ENCODE measurements around the gene TMTC2.

TMTC2 gene

GRCh38 chr12:82725741-82726140 is 39.0 kb downstream of the TMTC2 start:
- POLR2A ChIA-PET = no interaction called here

GRCh38 chr12:82727886-82728285 is 41.2 kb downstream of the TMTC2 start:
- 100% methylated on average over 2 of the region's 2 CpGs for WGBS (ENCODE audit: insufficient coverage)
- no peaks in the 10 kb centered on the region for H3K9me3 ChIP-seq (ENCODE audit: control extremely low read depth in 1 of 5, control insufficient read depth in 4 of 5, insufficient read depth in 2 of 5, low read depth in 1 of 5, low read length in 4 of 5)
- H3K36me3 ChIP-seq (ENCODE audit: control insufficient read depth in 4 of 4, insufficient read depth in 4 of 4, low read length in 3 of 4) = no peaks in the 10 kb centered on the region
- H3K27me3 ChIP-seq (replicated peaks in 2 of 5; ENCODE audit: control insufficient read depth in 4 of 5, insufficient read depth in 5 of 5, low read length in 4 of 5) = no peaks in the 10 kb centered on the region
- H3K4me3 ChIP-seq (ENCODE audit: control insufficient read depth in 1 of 7, extremely low read depth in 1 of 7, insufficient read depth in 4 of 7, low read depth in 2 of 7, low read length in 6 of 7) = no peak overlapping the region
- ChIA-PET CTCF (no interaction called here), POLR2A (no interaction called here)
- H3K27ac ChIP-seq (ENCODE audit: insufficient read depth in 1 of 2, low read depth in 1 of 2, low read length in 2 of 2, poor library complexity in 1 of 2, severe bottlenecking in 2 of 2) = no peak overlapping the region
- no peak for DNase-seq
- no peaks in the 10 kb centered on the region for H3K4me1 ChIP-seq (ENCODE audit: control extremely low read depth in 1 of 4, control insufficient read depth in 4 of 4, insufficient read depth in 4 of 4, low read length in 3 of 4)

More at GRCh38 chr12:82725741-82726140, 39.0 kb downstream of the TMTC2 start:
- Histone ChIP-seq H3K36me3 (ENCODE audit: control insufficient read depth in 4 of 4, insufficient read depth in 4 of 4, low read length in 3 of 4) (no peaks in the 10 kb centered on the region), H3K4me1 (ENCODE audit: control extremely low read depth in 1 of 4, control insufficient read depth in 4 of 4, insufficient read depth in 4 of 4, low read length in 3 of 4) (no peaks in the 10 kb centered on the region), H3K27ac (ENCODE audit: insufficient read depth in 1 of 2, low read depth in 1 of 2, low read length in 2 of 2, poor library complexity in 1 of 2, severe bottlenecking in 2 of 2) (no peak overlapping the region), H3K27me3 (replicated peaks in 2 of 5; ENCODE audit: control insufficient read depth in 4 of 5, insufficient read depth in 5 of 5, low read length in 4 of 5) (no peaks in the 10 kb centered on the region), H3K4me3 (ENCODE audit: control insufficient read depth in 1 of 7, extremely low read depth in 1 of 7, insufficient read depth in 4 of 7, low read depth in 2 of 7, low read length in 6 of 7) (no peak overlapping the region), H3K9me3 (ENCODE audit: control extremely low read depth in 1 of 5, control insufficient read depth in 4 of 5, insufficient read depth in 2 of 5, low read depth in 1 of 5, low read length in 4 of 5) (no peaks in the 10 kb centered on the region)
- no peak for DNase-seq
- 88% methylated on average over 1 of the region's 1 CpG for WGBS (ENCODE audit: insufficient coverage)
- CTCF ChIA-PET = no interaction called here

- Histone ChIP-seq H3K27me3 (replicated peaks in 2 of 5; ENCODE audit: control insufficient read depth in 4 of 5, insufficient read depth in 5 of 5, low read length in 4 of 5) (no peaks in the 10 kb centered on the region), H3K9me3 (ENCODE audit: control extremely low read depth in 1 of 5, control insufficient read depth in 4 of 5, insufficient read depth in 2 of 5, low read depth in 1 of 5, low read length in 4 of 5) (no peaks in the 10 kb centered on the region), H3K36me3 (ENCODE audit: control insufficient read depth in 4 of 4, insufficient read depth in 4 of 4, low read length in 3 of 4) (no peaks in the 10 kb centered on the region), H3K4me1 (ENCODE audit: control extremely low read depth in 1 of 4, control insufficient read depth in 4 of 4, insufficient read depth in 4 of 4, low read length in 3 of 4) (no peaks in the 10 kb centered on the region), H3K4me3 (ENCODE audit: control insufficient read depth in 1 of 7, extremely low read depth in 1 of 7, insufficient read depth in 4 of 7, low read depth in 2 of 7, low read length in 6 of 7) (no peak overlapping the region), H3K27ac (ENCODE audit: insufficient read depth in 1 of 2, low read depth in 1 of 2, low read length in 2 of 2, poor library complexity in 1 of 2, severe bottlenecking in 2 of 2) (no peak overlapping the region)
- no peak for DNase-seq
- 98% methylated on average over 18 of the region's 22 CpGs for WGBS (ENCODE audit: insufficient coverage)
- POLR2A ChIA-PET = no interaction called here
- CTCF ChIA-PET = interaction anchor here (0.9 kb wide), 1 partner anchor 43 kb away, joined by 4 read pairs; the partner anchor contains the start of gene TMTC2
Measured at GRCh38 chr12:82728710-82729109, 42.0 kb downstream of the TMTC2 start.

GRCh38 chr12:82730953-82731459 is 44.3 kb downstream of the TMTC2 start:
- no peaks in the 10 kb centered on the region for H3K27me3 ChIP-seq (replicated peaks in 2 of 5; ENCODE audit: control insufficient read depth in 4 of 5, insufficient read depth in 5 of 5, low read length in 4 of 5)
- WGBS (ENCODE audit: insufficient coverage) = 98% methylated on average over 6 of the region's 7 CpGs
- CTCF ChIA-PET = no interaction called here
- no peak for DNase-seq
- H3K4me3 ChIP-seq (ENCODE audit: control insufficient read depth in 1 of 7, extremely low read depth in 1 of 7, insufficient read depth in 4 of 7, low read depth in 2 of 7, low read length in 6 of 7) = no peak overlapping the region
- H3K27ac ChIP-seq (ENCODE audit: insufficient read depth in 1 of 2, low read depth in 1 of 2, low read length in 2 of 2, poor library complexity in 1 of 2, severe bottlenecking in 2 of 2) = no peak overlapping the region
- no peaks in the 10 kb centered on the region for H3K36me3 ChIP-seq (ENCODE audit: control insufficient read depth in 4 of 4, insufficient read depth in 4 of 4, low read length in 3 of 4)
- no peaks in the 10 kb centered on the region for H3K4me1 ChIP-seq (ENCODE audit: control extremely low read depth in 1 of 4, control insufficient read depth in 4 of 4, insufficient read depth in 4 of 4, low read length in 3 of 4)
- POLR2A ChIA-PET = no interaction called here
- no peaks in the 10 kb centered on the region for H3K9me3 ChIP-seq (ENCODE audit: control extremely low read depth in 1 of 5, control insufficient read depth in 4 of 5, insufficient read depth in 2 of 5, low read depth in 1 of 5, low read length in 4 of 5)

- no peak for DNase-seq
- no peak overlapping the region for H3K4me3 ChIP-seq (ENCODE audit: control insufficient read depth in 1 of 7, extremely low read depth in 1 of 7, insufficient read depth in 4 of 7, low read depth in 2 of 7, low read length in 6 of 7)
- 95% methylated on average over 7 of the region's 7 CpGs for WGBS (ENCODE audit: insufficient coverage)
- H3K36me3 ChIP-seq (ENCODE audit: control insufficient read depth in 4 of 4, insufficient read depth in 4 of 4, low read length in 3 of 4) = no peaks in the 10 kb centered on the region
- H3K4me1 ChIP-seq (ENCODE audit: control extremely low read depth in 1 of 4, control insufficient read depth in 4 of 4, insufficient read depth in 4 of 4, low read length in 3 of 4) = no peaks in the 10 kb centered on the region
- H3K9me3 ChIP-seq (ENCODE audit: control extremely low read depth in 1 of 5, control insufficient read depth in 4 of 5, insufficient read depth in 2 of 5, low read depth in 1 of 5, low read length in 4 of 5) = no peaks in the 10 kb centered on the region
- H3K27me3 ChIP-seq (replicated peaks in 2 of 5; ENCODE audit: control insufficient read depth in 4 of 5, insufficient read depth in 5 of 5, low read length in 4 of 5) = no peaks in the 10 kb centered on the region
- ChIA-PET POLR2A (no interaction called here), CTCF (no interaction called here)
- H3K27ac ChIP-seq (ENCODE audit: insufficient read depth in 1 of 2, low read depth in 1 of 2, low read length in 2 of 2, poor library complexity in 1 of 2, severe bottlenecking in 2 of 2) = no peak overlapping the region
Measured at GRCh38 chr12:82740129-82741000, 53.7 kb downstream of the TMTC2 start.

- ChIA-PET CTCF (no interaction called here), POLR2A (no interaction called here)
- Histone ChIP-seq H3K9me3 (ENCODE audit: control extremely low read depth in 1 of 5, control insufficient read depth in 4 of 5, insufficient read depth in 2 of 5, low read depth in 1 of 5, low read length in 4 of 5) (no peaks in the 10 kb centered on the region), H3K27ac (ENCODE audit: insufficient read depth in 1 of 2, low read depth in 1 of 2, low read length in 2 of 2, poor library complexity in 1 of 2, severe bottlenecking in 2 of 2) (no peak overlapping the region), H3K27me3 (replicated peaks in 2 of 5; ENCODE audit: control insufficient read depth in 4 of 5, insufficient read depth in 5 of 5, low read length in 4 of 5) (no peaks in the 10 kb centered on the region), H3K4me1 (ENCODE audit: control extremely low read depth in 1 of 4, control insufficient read depth in 4 of 4, insufficient read depth in 4 of 4, low read length in 3 of 4) (no peaks in the 10 kb centered on the region), H3K36me3 (ENCODE audit: control insufficient read depth in 4 of 4, insufficient read depth in 4 of 4, low read length in 3 of 4) (no peaks in the 10 kb centered on the region), H3K4me3 (ENCODE audit: control insufficient read depth in 1 of 7, extremely low read depth in 1 of 7, insufficient read depth in 4 of 7, low read depth in 2 of 7, low read length in 6 of 7) (no peak overlapping the region)
- no peak for DNase-seq
- no CpG with 5 or more reads among the region's 4 CpGs for WGBS (ENCODE audit: insufficient coverage)
Measured at GRCh38 chr12:82745063-82745674, 58.5 kb downstream of the TMTC2 start.

- Histone ChIP-seq H3K27me3 (replicated peaks in 2 of 5; ENCODE audit: control insufficient read depth in 4 of 5, insufficient read depth in 5 of 5, low read length in 4 of 5) (no peaks in the 10 kb centered on the region), H3K4me3 (ENCODE audit: control insufficient read depth in 1 of 7, extremely low read depth in 1 of 7, insufficient read depth in 4 of 7, low read depth in 2 of 7, low read length in 6 of 7) (no peak overlapping the region), H3K4me1 (ENCODE audit: control extremely low read depth in 1 of 4, control insufficient read depth in 4 of 4, insufficient read depth in 4 of 4, low read length in 3 of 4) (no peaks in the 10 kb centered on the region), H3K9me3 (ENCODE audit: control extremely low read depth in 1 of 5, control insufficient read depth in 4 of 5, insufficient read depth in 2 of 5, low read depth in 1 of 5, low read length in 4 of 5) (no peaks in the 10 kb centered on the region), H3K36me3 (ENCODE audit: control insufficient read depth in 4 of 4, insufficient read depth in 4 of 4, low read length in 3 of 4) (no peaks in the 10 kb centered on the region), H3K27ac (ENCODE audit: insufficient read depth in 1 of 2, low read depth in 1 of 2, low read length in 2 of 2, poor library complexity in 1 of 2, severe bottlenecking in 2 of 2) (no peak overlapping the region)
- WGBS (ENCODE audit: insufficient coverage) = 73% methylated on average over 3 of the region's 4 CpGs
- DNase-seq = no peak
- POLR2A ChIA-PET = no interaction called here
- CTCF ChIA-PET = interaction anchor here (1.3 to 1.4 kb wide), 2 partner anchors 14 to 60 kb away, joined by 3 read pairs; no protein-coding TSS in a partner anchor
Measured at GRCh38 chr12:82745807-82746206, 59.1 kb downstream of the TMTC2 start.

Measured in common myeloid progenitor, CD34-positive (primary cell).